Measurements from ENCODE around the gene ZNF135. TPM values are rescaled to one million over a fixed set of nuclear protein-coding genes. Genes with fewer than 3 reads are reported as not detected.

Gene ZNF135
- 1.7 and 3.5 TPM in 2 replicates for total RNA-seq

DNA sequence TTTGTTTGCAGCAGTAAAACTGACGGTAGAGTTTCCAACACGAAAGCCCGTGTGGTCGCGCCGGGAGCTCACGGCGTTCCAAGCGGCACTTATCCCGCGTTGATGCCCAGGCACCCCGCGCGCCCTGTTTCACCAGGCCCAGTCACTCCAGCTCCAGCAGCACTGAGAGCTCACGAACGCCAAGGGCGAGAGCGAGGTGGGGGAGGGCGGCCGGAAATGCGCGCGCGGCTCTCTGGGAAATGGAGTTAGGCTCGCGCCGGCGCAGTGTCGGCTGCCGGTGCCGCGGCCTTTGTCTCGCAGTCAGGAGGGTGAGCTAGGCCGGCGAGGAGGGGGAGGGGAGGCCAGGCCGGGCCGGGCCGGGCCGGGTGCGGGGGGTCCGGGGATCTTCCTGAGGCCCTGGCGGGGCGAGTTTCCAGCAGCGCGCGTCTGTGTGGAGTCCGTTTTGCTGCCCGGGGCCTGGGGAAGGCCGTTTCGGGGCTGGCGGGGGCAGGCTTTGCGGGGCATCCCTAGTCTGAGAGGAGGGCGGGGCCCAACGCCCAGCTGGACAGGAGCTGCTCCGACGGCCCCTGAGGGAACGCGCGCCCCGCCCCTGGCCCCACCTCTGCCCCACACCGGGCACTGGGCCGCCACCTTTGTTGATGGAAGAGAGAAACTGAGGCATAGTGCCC, at the start of gene ZNF135:
Gene ZNF135, plus strand, starts transcription at position 280 of the 668 bp plus-strand sequence. CDS start 721 bp downstream, outside the sequence.
- DNase-seq (ENCODE audit: low read depth) = no peak
- H3K4me3 ChIP-seq (ENCODE audit: low read depth, low read length) = peak within 1 kb of the TSS; percentile 61
- TF ChIP-seq, protein P1, sequence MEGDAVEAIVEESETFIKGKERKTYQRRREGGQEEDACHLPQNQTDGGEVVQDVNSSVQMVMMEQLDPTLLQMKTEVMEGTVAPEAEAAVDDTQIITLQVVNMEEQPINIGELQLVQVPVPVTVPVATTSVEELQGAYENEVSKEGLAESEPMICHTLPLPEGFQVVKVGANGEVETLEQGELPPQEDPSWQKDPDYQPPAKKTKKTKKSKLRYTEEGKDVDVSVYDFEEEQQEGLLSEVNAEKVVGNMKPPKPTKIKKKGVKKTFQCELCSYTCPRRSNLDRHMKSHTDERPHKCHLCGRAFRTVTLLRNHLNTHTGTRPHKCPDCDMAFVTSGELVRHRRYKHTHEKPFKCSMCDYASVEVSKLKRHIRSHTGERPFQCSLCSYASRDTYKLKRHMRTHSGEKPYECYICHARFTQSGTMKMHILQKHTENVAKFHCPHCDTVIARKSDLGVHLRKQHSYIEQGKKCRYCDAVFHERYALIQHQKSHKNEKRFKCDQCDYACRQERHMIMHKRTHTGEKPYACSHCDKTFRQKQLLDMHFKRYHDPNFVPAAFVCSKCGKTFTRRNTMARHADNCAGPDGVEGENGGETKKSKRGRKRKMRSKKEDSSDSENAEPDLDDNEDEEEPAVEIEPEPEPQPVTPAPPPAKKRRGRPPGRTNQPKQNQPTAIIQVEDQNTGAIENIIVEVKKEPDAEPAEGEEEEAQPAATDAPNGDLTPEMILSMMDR (conservative IDR thresholded peaks at IDR 0.05; ENCODE audit: low read depth, low read length) = no peak

DNA sequence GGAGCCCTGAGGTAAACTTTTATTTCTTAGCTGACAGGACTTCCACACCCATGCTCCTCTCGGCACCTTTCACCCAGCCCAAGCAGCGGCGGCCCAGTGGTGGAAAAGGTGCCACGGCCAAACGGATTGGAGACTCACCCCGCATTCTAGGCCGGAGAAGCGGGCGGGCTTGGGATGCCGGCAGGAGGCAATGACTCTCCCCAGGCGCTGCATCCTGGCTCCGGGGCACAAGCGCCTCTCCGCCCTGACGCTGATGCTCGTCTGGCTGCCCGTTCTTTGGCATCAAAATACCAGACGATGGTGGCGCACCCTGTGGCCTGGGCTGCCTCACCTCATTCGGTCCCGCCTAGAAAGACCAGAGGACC, 49.8 kb upstream of the ZNF135 start:
- TF ChIP-seq, protein P1 (conservative IDR thresholded peaks at IDR 0.05; ENCODE audit: low read depth, low read length) = no peak
- no peak for DNase-seq (ENCODE audit: low read depth)
- H3K4me3 ChIP-seq (ENCODE audit: low read depth, low read length) = peak overlapping the region; percentile 62

DNA sequence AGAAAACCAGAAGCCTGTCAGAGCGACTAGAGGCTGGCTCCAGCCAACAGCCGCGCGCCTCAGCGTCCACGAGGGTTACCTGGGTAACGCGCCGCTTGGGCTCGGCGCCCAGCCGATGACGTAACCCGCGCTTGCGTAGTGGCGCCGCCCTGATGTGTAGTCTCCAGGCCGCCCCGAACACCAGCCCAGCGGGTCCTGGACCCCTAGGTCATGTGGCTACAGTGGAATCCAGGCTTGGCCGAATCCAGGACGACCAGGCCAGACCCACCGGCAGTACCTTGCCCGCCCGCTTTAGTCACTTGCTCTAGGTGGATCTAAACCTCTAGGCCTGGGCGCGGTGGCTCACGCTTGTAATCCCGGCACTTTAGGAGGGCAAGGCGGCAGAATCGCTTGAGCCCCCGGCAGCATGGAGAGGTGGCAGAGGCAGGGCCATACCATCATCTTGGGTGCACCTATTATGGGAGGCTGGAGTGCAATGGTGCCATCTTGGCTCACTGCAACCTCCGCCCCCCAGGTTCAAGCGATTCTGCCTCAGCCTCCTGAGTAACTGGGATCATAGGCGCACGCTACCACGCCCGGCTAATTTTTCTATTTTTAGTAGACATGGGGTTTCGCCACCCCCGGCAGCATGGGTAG, 49.3 kb upstream of the ZNF135 start:
- DNase-seq (ENCODE audit: low read depth) = peak; percentile 22
- TF ChIP-seq, protein P1 (conservative IDR thresholded peaks at IDR 0.05; ENCODE audit: low read depth, low read length) = no peak
- H3K4me3 ChIP-seq (ENCODE audit: low read depth, low read length) = peak overlapping the region; percentile 62

DNA sequence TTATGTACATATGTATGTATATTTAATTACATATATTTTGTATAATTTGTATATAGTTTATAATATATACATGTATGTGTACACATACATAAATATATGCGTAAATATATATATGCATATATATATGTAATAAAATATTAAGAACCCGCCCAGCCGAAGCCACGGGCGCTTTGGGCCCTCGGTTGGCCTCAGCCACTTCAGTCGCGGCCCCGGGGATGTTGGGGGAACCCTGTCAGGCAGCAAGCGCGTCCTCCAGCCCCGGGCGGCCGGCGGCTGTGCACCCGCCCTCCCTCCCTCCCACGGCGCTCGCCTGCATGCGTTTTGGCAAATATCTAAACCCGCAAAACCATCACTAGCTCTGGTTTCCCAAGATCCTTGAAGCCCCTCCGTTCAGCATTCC, 48.6 kb upstream of the ZNF135 start:
- TF ChIP-seq, protein P1 (conservative IDR thresholded peaks at IDR 0.05; ENCODE audit: low read depth, low read length) = no peak
- no peak for DNase-seq (ENCODE audit: low read depth)
- H3K4me3 ChIP-seq (ENCODE audit: low read depth, low read length) = no peak overlapping the region

DNA sequence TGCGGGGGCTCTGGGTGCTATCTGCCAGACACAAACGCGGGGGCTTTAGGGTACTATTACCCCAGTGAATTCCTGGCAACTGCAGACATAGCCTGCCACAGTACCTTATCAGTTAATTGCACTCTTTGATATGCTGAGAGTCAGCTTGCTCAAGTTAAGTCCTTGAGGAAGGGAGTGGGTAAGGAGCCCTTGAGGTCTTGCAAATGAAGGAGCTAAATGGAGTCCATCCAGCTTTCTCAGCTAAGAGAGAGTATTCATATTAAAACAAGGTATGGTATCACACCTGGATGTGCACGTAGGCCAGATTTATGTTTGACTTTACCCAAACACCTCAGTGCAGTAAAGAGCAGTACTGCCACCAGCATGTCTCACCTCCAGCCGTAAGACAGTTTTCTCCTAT, 44.9 kb upstream of the ZNF135 start:
- DNase-seq (ENCODE audit: low read depth) = no peak
- H3K4me3 ChIP-seq (ENCODE audit: low read depth, low read length) = no peak overlapping the region
- TF ChIP-seq, protein P1 (conservative IDR thresholded peaks at IDR 0.05; ENCODE audit: low read depth, low read length) = no peak

DNA sequence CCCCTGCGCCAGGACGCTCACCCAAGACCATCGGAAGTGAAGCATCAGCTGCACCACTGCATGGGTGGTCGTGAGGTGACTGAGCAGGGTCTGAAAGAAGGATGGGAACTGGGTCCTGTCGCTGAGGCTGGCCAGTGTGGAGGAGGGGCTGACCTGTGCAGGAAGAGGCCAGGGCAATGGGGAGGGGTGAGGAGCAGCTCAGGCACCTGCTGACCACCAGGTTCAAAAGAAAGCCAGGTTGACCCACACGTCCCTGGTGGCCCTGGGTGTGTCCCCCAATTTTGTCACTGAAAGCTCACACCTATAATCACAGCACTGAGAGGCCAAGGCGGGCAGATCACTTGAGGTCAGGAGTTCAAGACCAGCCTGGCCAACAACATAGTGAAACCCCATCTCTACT, 39.0 kb upstream of the ZNF135 start:
- TF ChIP-seq, protein P1 (conservative IDR thresholded peaks at IDR 0.05; ENCODE audit: low read depth, low read length) = no peak
- no peak for DNase-seq (ENCODE audit: low read depth)
- H3K4me3 ChIP-seq (ENCODE audit: low read depth, low read length) = no peak overlapping the region
